GM21528 (cell line): ENCODE data around the gene NR2E1.

ENCODE experiments used
- ATAC-seq: cut with Tn5 transposase; IDR thresholded peaks from one replicate; pipeline ENCODE4 v1.9.1; 2021; ENCODE audit warnings: mild to moderate bottlenecking, moderate library complexity; ENCODE audit not compliant: unreplicated experiment, low FRiP score

The NR2E1 gene

DNA sequence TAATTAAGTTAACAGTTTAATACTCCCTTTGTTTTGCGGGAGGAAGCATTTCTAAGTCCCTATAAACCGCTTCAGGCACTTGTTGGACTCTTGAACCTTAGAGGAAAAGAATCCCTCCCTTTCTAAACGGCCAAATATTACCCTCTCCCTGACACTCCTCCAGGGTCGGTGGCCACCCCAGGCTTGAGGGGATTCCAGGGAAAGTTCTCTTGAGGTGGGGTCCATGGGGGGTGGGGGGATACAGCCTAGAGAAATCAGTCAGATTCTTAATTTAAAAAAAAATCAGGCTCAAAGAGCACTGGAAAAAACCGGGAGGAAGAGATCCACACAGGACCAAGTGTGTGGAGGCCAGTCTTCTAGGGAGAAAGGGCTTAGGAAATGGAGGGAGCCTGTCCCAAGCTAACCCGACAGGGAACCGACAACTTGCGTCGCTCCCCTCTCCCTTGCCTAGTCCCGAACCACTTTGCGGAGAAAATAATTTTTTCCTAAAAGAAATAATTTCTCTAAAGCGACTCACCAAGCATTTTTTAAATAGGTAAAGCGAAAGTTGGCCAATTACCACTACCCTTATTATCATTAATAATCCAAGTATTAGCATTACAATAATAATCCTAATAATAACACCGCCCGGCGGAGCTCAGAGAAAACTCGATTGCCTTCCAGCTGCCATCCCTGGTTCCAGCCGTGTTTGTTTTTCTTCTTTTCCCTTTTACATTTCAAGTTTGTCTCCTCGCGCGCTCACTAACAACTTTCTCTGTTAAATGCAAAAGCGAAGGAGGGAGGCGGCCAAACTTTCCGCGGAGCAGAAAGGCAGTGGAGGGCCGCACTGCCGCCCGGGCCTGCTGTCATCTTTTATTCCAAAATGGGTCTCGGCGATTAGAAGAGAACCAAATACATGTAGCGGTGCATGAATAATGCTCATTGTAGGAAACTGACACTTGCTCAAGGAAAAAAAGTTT is 4.8 kb downstream of the NR2E1 start:
- no peak for ATAC-seq

DNA sequence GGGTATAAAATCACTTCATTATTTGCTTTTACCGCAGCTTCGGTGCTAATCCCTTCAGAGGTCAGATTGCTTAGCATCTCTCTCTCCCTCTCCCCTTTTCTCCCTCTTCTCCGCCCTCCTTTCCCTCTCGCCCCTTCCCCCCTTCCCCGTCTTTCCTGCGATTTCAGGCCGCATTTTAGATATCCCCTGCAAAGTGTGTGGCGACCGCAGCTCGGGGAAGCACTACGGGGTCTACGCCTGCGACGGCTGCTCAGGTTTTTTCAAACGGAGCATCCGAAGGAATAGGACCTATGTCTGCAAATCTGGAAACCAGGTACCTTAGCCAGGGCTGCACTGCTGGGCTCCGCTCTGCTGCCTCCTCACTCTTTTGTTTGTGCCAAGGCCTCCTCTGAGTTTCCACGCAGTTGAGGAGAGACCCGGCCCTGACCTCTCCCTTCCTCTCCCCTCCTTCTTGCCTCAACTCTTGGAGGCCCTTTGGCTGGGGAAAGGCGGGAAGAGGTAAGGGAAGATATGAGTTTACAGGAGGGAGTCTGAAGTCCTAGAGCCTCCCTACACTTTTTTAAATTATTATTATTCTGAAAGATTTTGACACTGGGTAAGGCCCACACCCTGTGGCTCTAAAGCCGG is 5.6 kb downstream of the NR2E1 start:
- no peak for ATAC-seq

DNA sequence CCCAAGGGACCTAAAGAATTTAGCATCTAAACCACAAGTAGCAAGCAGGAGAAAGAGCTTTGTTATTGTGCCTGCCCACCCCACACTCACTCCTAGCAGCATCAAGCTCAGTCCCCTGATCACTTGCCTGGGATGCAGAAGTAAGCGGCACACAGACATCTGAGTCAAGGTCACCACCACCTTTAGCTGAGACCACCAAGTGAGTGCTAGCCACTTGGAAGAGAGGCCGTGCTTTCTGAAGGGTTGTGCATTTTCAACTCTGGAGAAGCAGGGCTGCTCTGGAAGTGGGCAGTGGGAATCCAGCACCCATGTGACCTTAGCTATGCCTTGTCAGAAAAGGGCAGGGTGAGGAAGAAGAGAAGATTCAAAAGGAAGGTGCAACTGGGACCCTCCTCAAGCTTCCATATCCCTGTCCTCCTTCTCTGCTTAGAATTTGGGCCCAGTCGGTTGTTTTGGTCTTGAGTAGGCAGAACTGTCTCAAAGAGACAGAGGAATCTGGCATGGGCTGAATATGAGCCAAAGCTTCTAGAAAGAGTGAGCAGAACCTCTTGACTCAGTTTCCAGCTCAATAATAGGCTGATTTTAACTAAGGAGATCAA is 6.2 kb downstream of the NR2E1 start:
- ATAC-seq = no peak

DNA sequence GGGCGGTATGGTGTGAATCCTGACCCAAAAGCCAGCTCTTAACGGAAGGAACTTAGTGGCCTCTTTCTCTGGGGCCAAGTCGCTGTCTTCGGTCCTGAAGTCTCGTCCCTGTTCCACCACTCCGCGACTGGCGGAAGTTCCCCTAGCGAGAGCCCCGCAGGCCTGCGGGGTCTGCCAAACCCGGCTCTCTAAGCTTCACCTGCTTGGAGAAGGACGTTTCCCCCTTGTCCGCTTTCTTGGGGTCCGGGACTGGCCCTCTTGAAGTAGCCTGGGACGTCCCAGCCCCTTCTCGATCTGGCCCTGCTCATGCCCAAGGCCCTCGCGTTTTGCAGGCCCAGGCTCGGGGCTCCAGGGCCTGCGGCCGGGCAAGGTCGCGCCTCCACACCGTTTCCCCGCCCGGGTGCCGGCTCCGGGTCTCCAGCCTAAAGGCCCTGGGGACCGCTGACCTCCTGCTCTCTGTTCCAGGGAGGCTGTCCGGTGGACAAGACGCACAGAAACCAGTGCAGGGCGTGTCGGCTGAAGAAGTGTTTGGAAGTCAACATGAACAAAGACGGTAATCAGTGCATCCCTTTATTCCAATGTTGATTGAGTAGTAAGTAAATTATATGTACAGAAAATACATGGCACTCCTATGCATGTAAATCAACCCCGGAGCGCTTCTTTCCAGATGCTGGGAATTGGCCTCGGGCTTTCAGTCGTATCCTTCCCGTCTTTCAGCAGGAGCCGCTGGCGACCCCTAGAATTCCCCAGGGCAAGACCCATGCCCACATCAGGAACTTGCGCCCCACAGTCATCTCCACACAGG is 8.8 kb downstream of the NR2E1 start:
- ATAC-seq = no peak

DNA sequence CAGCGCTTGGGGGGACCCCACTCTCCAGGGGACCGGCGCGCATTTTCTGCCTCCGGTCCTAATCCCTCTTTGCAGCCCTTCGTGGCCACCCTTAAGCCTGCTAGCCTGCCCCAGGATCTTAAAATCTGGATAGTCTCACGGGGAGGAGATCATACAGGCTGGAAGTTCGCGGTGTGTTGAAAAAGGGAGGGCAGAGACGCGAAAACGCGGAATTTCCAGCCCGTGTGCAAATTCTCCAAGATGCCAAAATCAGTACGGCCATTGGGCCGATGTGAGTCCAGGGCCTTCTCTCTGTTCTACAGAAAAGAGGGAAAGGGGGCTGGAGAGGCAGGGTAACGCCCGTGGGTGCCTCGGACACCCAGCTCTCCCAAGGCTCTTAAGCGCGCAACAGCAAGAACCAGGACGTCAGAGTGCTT is 9.4 kb downstream of the NR2E1 start:
- no peak for ATAC-seq

DNA sequence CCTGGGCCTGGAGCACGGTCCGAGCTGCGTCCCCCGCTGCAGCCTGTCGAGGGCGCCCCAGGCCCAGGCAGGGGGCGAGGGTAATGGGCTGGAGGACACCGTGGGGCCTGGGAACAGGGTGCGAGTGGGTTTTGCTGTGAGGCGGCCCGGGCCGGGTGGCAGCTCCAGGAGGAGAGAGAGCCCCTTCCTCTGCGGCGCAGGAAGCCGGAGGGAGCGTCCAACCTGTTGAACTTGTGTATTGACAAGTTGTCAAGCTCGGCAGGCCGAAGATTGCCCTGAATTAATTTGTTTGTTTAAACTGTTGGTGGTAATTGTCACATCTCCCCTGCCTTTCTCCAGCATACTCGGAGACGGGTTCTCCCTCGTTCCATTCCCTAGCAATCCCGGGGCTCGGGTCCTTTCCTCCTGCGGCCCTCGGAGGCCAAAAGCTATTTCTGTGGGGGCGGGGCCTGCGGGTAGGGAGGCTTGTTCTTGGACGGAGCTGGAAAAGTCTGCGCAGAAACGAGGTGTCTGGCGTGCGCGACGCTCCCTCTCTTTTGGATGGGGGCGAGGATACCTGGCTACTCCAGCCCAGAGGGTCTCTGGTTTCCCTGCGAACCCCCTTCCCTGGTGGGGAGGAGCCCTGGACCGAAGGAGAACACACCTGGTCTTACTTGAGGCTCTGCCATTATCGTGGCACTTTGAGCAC is 9.9 kb downstream of the NR2E1 start:
- no peak for ATAC-seq

DNA sequence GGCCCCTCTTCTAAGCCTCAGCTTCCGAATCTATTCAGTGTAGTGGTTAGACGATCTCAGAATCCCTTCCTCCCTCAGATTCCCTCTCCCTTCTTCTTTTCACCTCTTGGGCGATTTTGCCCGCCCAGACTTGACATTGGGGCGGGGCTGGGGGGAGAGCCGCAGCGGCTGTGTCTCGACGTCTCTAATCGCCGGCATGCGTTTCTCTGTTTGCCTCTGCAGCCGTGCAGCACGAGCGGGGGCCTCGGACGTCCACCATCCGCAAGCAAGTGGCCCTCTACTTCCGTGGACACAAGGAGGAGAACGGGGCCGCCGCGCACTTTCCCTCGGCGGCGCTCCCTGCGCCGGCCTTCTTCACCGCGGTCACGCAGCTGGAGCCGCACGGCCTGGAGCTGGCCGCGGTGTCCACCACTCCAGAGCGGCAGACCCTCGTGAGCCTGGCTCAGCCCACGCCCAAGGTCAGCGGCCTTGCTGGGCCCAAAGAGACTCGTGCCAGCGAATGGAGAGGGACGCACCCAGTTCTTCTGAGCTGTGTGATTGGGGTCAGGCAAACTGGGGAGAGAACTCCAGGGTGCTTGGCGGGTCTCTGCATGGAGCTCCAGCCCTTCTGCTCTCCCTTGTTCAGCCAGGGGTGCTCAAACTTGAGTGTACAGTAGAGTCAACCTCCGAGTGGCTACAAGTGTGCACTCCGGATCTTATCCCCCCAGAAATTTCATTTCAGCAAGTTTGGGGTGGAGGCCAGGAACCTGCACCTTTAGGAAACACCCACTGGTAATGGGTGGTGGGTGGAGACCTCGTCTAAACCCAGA is 10.7 kb downstream of the NR2E1 start:
- no peak for ATAC-seq

DNA sequence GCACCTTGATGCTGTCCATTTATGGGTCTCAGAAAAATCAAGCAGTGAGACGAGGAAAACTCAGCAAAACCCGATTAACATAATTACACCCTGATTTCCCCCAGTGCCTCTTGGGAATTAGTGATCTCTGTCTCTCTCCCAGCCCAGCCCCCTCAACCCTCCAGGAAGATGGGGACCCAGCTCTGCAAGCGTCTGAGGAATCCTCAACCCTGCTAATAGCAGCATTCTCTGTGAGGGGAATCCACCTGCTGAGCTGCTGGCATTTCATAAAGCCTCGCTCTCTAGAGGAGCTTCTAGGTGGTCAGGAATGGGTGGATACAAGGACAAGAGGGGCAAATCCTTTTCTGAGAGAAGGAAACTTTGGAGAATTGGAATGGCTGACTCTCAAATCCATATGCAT is 13.9 kb downstream of the NR2E1 start:
- ATAC-seq = no peak

DNA sequence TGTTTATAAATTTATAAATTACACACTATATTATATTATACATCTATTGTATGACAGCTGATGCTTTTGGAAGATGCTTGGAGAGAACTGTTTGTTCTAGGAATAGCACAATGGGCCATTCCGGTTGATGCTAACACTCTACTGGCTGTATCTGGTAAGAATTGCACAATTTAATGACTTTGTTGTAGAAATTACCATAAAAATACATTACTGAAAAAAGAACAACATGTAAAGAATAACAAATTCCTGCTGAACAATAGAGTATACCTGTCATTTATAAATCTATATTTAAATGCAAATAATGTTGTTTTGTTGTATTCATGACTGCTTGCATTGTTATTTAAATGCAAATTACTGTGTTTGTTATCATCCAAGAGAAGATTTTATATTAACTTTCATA is 14.4 kb downstream of the NR2E1 start:
- ATAC-seq = no peak

DNA sequence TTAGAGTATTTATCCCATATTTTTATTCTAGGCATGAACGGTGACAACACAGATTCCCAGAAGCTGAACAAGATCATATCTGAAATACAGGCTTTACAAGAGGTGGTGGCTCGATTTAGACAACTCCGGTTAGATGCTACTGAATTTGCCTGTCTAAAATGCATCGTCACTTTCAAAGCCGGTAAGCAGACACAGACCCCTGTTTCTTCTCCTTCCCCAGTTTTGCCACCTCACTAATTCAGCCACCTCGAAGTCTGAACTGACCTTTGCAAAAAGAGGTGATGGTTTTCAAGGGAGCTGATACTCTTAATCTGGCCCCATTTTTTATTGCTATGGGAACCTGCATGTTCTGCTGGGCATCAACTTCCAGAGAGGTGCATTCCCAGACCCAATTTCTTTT is 15.0 kb downstream of the NR2E1 start:
- no peak for ATAC-seq

DNA sequence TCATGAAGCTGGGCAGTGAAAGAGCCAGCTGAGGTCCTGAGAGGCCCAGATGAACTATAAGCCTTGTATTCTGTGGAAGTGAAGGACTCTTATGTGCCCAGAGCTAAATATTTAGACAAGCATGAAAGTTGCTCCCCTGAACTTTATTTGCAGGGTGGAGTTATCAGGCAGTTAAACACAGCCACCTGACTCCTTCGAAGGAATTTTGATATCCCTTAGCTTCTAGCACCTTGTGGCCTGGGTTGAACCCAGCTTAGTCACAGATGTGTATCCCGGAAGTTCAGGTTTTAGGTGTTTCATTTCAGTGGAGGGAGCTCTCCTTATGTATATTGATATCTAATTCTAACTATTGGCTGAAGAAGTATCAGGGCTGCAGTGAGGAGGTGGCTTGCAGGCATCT is 20.4 kb downstream of the NR2E1 start:
- no peak for ATAC-seq

DNA sequence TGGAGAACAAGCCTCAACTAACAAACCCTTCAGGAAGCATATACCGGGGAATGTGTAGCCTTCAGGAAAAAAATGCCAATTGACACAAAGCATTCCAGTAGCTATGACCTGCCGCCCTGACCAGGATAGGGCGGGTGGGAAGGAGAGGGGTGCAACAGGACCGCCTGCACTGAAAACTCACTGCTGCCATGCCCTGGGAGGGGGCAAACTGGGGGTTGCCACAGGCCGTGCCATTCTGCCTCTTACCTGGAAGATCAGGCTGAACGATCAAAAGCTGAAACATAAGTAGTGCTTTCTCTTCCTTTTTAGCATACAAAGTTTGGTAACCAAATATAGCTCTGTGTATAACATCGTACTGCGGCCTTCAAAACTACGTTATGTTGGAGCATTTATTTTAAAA is 21.7 kb downstream of the NR2E1 start:
- no peak for ATAC-seq

DNA sequence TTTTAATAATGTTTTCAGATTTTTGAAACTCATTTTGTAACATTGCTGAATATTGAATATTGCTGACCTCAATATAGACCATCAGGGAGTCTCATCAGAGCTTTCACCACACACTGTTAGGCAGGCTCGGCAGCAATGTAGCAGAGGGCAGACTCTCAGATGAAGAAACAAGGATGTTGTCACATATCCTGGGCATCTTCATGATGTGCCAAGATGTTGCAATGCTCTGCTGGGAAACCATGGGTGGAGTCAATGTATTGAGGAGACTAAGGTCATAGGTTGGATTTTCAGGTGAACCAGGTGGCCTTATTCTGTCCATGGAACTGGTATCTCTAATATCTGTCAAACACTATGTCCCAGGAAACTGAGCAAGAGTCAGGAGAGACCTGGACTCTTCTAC is 27.3 kb downstream of the NR2E1 start:
- ATAC-seq = no peak

DNA sequence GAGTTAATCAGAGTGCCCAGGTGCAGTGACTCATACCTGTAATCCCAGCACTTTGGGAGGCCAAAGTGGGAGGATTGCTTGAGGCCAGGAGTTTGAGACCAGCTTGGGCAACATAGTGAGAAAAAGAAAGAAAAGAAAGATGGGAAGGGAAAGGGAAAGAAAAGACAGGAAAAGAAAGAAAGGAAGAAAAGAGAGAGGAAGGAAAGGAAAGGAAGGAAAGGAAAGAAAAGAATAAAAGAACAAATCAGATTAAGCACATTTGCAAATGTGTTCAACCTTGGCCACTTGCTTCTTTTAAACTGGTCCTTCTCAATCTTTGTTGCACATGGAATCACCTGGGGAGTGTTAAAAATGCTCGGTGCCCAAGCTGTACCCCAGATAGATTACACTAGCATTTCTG is 28.0 kb downstream of the NR2E1 start:
- ATAC-seq = no peak

DNA sequence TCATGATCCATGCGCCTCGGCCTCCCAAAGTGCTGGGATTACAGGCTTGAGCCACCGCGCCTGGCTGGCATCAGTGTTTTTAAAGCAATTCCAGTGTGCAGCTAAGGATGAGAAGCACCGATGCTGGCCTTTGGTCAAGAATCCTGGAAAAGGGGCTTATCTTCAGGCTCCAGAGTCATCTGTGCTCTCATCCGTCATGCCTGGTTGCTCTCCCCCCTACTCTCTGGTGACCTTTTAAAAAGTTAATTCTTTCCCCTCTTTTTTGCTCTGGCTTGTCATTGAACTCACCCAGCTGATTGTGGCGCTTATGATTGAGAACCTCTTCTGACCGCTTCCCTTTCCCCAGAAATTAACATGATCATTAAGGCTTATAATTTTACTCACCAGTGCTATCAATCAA is 28.7 kb downstream of the NR2E1 start:
- ATAC-seq = no peak

DNA sequence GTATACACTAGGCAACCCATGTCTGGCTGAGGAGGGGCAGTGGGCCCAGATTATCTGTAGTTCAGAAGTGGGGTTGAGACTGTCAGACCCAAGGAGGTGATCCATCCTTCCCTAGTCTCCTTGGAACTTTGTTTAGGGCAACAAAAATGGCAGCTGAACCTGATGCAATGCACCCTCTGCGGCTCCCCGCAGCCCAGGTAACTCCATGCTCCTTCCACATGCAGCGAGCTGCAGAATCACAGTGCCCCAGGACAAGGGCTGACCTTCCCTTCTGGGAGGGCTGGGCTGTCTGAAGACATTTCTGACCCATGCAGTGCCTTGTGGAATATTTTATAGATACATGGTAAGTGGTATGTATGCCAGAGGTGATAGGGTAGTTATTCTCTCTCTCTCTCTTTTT is 29.4 kb downstream of the NR2E1 start:
- no peak for ATAC-seq

DNA sequence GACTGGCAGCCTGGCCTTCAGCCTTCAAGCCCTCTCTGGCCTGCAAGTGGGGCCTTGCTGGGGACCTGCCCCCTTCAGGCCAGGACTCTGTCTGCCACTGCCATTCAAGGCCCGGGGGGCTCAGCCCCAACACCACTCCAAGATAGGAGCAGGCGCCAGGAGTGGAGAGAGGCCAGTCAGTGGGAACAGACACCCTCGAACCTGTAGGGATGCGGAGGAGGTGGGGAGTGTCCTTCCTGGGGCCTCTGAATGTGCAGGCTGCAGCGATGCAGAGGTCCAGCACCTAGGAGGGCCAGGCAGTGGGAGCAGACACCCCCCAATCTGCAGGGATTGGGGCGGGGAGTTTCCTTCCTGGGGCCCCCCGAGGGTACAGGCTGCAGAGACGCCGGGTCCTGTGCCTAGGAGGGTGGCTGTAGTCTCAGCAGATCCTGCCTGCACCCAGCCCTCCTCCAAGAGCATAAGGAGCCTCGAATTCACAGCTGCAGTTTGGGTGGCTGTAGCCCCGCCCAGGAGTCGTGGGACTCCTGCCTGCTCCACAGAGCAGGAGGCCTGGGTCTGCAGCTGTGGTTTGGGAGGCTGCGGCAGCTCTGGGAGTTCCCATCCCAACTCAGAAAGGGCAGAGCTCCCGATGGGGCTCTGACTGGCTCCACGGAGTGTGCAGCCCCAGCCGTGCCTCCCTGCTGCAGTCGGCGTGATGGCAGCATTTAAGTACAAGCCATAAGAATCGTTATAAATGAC is 33.1 kb downstream of the NR2E1 start:
- no peak for ATAC-seq

DNA sequence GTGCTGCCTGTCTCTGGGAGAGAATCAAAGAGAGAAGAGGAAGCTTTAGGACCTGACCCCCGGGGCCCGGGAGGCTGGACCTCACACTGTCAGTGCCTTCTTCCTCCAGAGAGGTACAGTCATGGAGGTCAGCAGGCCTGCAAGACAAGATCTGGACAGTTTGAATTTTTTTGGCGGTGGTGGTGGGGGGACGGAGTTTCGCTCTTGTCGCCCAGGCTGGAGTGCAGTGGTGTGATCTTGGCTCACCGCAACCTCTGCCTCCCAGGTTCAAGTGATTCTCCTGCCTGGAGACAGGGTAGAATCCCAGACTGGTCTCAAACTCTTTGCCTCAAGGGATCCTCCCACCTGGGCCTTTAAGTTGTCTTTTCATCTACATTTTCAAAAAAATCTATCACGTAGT is 34.4 kb downstream of the NR2E1 start:
- no peak for ATAC-seq

DNA sequence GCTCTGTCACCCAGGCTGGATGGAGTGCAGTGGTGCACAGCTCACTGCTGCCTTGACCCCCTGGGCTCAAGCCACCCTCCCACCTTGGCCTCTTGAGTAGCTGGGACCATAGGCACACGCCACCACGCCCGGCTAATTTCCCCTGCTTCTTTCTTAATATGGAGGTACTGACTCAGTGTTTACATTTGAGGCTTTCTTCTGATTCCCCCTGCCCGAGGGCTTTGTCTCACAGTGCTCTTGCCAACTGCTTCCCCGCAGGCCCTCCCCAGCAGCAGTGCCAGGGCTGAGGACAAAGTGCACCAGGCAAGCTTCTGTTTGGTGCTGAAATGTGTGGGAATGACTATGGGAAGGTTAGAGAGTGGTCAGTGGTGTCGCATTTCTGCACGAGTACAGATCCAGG is 34.8 kb downstream of the NR2E1 start:
- no peak for ATAC-seq
